GM10266 (cell line): Measurements from ENCODE around the gene FAT1.

Experiments
- DNase-seq: peaks from one replicate; pipeline ENCODE4 v3.0.0; 2012; ENCODE audit errors: extremely low spot score
- TF ChIP-seq, protein P1 (sequence below): IDR thresholded peaks from 2 replicates; pipeline ENCODE4 v1.5.1; 2012; ENCODE audit warnings: mild to moderate bottlenecking, low read depth; ENCODE audit not compliant: control insufficient read depth, insufficient read depth; ENCODE audit errors: missing control alignments

FAT1 gene

DNA sequence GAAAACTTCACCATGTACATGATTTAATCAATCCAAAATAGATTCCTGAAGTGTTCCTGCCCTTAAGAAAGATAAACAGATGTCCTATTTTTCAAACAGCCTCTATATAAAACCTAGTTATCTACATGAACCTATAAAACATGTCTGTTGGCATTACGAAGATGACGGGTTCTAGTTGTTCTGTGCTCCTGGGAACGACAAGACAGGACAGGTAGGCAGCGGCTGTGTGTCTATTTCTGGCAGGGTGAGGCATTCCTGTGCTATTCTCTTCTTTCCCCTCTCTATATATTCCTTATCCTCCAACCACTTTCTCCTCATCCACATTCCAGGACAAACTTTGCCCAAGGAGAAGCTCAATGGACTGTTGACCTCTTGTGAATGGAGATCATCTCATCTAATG, 6.1 kb downstream of the FAT1 start:
- no peak for DNase-seq
- TF ChIP-seq, protein P1, sequence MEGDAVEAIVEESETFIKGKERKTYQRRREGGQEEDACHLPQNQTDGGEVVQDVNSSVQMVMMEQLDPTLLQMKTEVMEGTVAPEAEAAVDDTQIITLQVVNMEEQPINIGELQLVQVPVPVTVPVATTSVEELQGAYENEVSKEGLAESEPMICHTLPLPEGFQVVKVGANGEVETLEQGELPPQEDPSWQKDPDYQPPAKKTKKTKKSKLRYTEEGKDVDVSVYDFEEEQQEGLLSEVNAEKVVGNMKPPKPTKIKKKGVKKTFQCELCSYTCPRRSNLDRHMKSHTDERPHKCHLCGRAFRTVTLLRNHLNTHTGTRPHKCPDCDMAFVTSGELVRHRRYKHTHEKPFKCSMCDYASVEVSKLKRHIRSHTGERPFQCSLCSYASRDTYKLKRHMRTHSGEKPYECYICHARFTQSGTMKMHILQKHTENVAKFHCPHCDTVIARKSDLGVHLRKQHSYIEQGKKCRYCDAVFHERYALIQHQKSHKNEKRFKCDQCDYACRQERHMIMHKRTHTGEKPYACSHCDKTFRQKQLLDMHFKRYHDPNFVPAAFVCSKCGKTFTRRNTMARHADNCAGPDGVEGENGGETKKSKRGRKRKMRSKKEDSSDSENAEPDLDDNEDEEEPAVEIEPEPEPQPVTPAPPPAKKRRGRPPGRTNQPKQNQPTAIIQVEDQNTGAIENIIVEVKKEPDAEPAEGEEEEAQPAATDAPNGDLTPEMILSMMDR: no peak

DNA sequence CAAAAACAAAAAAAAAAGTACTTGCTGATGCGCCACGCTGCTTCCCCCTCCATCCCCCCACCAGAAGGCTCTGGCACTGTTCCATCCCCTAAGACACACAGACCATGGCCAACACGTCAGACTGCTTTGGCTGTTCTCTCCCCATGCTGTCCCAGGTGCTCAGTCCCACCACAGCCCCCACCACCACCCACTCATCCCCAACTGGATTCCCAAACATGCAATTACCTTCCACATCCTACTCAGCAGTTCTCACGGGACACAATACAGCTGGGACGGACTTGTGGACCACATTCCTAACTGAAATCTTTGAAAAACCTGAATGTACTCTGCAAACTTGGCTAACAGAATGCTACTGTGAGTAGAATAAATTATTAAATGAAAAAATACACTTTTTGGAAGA, 8.6 kb downstream of the FAT1 start:
- DNase-seq: no peak
- TF ChIP-seq, protein P1: no peak

DNA sequence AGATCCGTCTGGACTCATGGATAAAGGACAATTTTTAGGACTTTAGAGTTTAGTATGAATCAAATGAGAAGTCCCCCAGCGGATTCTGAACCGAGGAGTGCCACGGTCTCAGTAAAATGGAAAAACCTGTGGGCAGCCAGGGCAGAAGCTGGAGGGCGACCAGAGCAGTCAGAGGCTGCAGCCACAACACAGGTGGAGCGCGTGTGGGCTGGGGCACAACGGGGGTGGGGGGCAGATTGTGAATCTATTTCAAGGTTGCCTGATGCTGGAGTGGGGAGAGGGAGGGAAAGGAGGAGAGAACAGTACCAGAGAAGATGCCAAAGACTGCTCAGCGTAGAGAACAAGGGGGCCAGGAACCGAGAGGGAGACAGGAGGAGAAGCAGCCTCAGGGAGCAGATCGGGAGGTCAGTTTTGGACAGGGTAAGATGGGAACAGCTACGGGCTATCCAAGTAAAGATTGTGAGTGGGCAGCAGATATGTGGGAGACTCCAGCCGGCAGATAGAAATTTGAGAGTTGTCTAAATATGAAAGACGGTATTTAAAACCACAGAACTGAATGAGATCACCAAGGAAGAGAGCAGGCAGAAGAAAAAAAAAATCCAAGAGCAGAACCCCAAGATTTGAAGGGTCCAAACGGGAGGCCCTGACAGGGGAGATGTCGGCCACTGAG, 9.5 kb downstream of the FAT1 start:
- TF ChIP-seq, protein P1: no peak
- DNase-seq: no peak

DNA sequence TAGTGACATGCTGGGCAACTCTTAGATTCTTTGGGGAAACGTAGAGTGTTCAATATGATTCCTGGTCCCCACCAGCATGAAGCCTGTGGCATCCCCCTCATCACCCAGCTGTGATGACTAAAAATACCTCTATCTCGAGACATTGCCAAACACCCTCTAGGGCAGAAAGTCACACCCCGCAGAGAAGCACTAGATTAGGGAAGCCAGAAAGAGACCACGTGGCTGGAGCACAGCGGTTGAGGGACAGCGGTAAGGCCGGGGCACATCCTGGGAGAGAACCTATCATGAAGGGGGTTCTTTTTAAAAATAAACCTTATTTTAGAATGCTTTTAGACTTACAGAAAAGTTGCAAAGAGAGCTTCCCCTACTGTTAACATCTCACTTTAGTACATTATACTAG, 11.0 kb downstream of the FAT1 start:
- TF ChIP-seq, protein P1: no peak
- DNase-seq: no peak

DNA sequence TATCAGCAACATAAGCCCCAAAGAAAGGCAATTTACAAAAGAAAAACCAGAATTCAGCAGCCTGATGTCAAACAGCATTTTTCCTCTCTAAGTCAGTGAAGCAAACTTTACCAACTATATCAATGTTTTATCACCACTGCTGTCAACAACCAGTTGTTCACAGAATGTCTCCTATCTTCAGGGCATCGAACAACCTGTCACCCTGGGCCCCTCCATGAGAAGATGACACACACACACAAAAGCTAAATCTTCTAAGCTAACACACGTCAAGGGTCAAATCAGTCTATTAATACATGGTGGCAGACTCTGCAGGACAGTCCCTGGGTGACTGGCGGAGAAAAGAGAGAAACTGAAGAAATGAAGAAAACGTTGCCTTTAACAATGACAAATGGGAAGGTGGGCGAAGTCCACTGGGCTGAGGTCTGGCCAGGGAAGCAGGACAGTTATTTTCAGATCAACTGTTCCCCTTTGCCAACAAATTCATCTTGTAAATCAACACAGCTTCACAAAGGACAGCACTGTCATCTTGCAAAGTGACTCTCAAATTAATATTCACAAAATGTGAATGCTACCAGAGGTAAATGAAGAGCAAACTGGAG, 13.0 kb downstream of the FAT1 start:
- TF ChIP-seq, protein P1: no peak
- no peak for DNase-seq

DNA sequence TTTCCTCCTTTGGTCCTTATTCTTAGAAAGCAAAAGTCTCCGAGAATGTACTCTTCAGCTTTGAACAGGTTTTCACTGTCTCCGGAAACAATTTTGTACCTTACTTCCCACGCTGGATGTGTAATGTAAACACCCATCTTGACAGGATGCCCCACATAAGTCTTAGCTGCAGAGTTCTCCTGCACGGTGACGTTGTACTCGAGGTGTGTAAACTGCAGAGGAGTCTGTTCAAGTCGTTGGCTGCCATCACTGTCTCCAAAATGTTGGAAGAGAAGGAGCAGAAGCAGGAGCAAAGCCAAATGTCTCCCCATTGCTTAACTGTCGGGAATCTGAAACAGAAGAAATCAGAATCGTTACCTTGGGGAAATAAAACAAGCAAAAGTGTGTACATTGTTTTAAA, 14.1 kb downstream of the FAT1 start:
- DNase-seq: no peak
- TF ChIP-seq, protein P1: no peak

DNA sequence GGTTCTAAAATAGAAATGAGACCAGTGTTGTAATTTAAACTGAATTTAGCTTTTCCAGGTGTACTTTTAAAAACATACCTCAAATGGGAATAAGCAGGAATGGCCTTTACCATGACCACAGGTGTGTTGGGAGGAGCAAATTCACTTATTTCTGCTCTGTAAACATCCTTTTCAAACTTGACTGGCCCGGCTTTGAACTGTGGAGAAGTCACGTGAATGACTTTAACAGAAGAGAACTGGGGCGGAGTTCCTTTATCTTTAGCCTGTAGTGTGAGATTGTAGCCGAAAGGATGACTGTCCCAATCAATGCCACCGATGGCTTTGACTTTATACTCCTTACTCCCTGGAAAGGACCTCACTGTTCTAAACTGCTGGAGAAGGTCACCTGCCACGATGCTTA, 15.1 kb downstream of the FAT1 start:
- no peak for DNase-seq
- TF ChIP-seq, protein P1: no peak
